Limb (tissue), 2 donors: Measurements from ENCODE around the gene NRIP2.

ENCODE experiments used
- DNase-seq, 2 donors: peaks; one replicate each; pipeline ENCODE4 v3.0.0-alpha.2; 2016; ENCODE audit errors: extremely low spot score in 2 of 2

The NRIP2 gene

DNA sequence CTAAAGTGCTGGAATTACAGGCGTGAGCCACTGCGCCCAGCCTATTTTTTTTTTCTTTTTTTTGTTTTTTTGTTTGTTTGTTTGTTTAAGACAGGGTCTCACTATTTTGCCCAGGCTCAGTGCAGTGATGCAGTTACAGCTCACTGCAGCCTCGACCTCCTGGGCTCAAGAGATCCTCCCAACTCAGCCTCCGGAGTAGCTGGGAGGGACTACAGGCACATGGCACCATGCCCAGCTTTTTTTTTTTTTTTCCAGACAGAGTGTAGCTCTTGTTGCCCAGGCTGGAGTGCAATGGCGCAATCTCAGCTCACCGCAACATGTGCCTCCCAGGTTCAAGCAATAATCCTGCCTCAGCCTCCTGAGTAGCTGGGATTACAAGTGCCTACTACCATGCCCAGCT, 28.1 kb downstream of the NRIP2 start:
- no peak for DNase-seq

DNA sequence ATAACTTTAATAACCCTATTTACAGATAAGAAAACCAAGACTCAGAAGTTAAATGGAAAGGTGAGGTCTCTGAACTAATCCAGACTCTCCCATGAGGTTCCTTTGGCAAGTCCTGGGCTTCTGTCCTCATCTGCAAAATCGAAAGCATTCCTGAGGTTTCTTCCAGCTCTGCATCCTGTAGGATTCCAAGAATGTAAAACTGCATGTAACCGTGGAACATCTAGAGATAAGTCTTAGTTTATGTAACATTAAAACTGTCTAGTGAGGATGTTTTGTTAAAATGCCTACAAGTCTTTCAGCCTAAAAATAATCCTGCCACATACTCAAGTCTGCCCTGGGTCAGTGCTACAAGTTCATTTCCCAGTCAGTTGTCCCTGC, 29.7 kb downstream of the NRIP2 start:
- DNase-seq: no peak

DNA sequence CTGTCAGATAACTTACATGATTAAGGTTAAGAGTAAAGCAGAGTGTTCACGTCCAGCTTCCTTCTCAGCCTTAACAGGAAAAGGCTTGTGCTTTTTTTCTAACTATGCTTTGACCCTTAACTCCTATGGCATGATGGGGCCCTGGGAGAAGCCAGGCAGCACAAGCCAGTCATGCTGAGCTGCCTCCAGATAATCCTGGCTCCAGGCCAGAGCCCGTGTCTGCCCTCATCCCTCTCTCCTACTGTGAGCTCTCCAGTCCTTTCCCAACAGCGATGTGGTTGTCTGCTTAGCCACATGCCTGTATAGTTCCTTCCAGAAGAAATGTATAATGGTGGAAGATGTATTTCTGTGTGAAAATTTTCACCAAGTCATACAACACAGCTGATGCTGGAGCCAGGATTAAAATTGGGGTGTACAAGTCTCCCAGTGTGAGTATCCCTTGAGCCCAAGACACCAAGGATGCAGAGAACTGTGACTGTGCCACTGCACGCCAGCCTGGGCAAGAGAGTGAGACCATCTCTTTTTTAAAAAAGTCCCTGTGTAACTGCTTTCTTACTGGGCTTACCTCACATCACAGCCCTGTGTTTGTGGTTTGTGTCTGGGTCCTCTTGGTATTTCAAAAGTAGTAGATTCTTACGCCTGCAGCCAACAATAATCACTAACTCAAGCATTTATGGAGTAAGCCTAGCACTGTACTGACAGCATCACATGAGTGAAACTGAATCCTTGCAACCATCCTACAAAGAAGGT, 30.3 kb downstream of the NRIP2 start:
- no peak for DNase-seq

- DNase-seq: no peak
Measured at GRCh38 chr12:2803635-2804392, 31.0 kb downstream of the NRIP2 start.

DNA sequence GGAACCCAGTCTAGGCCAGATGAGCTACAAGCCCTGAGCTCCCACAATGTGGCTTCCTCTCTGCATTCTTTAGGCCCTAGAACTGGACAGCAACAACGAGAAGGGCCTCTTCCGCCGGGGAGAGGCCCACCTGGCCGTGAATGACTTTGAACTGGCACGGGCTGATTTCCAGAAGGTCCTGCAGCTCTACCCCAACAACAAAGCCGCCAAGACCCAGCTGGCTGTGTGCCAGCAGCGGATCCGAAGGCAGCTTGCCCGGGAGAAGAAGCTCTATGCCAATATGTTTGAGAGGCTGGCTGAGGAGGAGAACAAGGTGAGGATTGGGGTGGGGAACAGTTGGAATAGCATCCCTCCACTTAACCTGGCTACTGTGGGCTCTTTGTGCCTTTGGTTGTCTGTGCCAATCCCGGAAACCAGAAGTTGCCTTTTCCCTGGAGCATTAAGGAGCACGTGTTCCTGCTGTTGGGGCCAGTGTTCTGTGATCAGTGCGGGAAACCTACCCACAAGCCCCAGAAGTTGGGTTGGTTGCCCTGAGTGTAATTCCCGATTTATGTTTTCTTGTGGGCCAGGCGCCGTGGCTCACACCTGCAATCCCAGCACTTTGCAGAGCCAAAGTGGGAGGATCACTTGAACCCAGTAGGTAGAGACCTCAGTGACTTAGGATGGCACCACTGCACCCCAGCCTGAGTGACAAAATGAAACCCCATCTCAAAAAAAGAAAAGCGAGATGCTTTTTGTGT, 33.6 kb downstream of the NRIP2 start:
- DNase-seq: no peak

- DNase-seq: no peak
Measured at GRCh38 chr12:2800046-2800570, 34.7 kb downstream of the NRIP2 start.

- DNase-seq: no peak
Measured at GRCh38 chr12:2797721-2798418, 37.0 kb downstream of the NRIP2 start.

GRCh38 chr12:2796187-2796666, 38.6 kb downstream of the NRIP2 start:
- DNase-seq: no peak

DNA sequence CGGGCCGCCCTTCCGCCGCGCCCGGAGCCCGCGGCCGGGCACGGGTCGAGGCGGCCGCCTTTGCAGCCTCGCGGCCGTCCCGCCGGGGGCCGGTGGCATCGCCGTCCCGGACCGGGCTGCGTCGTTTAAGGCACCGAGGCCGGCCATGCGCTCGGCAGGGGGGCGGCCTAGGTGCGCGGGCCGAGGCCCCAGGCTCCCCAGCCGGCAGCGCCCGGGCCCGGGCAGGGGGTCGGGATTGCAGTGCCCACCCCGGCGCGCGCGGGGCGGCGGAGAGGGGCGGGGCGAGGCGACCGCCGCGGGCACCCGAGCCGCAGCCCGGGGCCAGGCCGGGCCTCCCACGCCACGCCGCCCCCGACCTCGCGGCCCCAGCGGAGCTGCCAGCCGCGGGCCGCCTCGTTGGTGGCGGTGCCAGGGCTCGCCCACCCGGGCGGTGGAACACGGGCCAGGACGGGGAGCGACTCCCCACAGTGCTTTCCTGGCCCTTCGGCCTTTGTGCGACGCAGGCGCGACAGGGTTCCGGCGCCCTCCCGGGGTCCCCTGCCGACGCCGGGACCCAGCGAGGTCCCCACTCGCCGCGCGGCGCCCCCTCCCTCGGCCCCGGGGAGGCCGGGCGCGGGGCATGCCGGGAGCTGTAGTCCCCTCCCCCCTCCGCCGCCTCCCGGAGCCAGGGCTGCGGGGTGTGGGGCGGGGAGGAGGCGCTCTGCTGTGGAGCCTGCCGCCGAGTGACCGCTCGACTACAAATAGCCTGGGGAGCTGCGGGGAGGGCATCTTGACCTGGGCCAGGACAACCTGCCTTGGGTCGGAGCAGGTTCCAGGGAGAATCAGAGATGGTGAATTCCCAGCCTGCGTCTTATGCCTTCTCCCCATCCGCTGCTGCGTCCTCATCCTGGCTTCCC, 39.3 kb downstream of the NRIP2 start:
- peak; percentile 64 to 88 for DNase-seq

DNA sequence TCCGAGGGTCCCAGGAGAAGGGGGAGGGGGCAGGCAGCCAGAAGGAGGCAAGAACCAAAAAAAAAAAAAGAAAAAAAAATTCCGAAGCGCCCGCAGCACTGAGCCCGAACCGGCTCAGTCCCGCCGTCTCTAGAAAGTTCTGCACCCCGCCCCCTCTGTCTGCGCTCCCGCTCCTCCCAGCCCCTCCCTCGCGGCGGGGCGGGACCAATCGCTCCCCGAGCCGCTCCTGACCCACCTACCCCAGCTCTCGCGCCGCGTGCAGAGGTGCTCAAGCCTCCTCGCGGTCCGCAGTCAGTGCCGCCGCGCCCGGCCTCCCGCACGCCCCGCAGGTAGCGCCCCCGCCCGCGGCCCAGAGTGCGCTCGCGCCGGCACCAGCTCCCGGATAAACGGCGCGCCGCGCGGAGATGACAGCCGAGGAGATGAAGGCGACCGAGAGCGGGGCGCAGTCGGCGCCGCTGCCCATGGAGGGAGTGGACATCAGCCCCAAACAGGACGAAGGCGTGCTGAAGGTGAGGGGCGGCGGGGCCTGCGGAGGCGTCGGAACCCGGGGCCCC, 40.0 kb downstream of the NRIP2 start, which contains the start of gene FKBP4:
FKBP4 (plus strand) TSS at position 235 of the 554 bp plus-strand sequence; CDS start at position 405, 170 bp downstream.
- DNase-seq: peak; percentile 86 to 90

DNA sequence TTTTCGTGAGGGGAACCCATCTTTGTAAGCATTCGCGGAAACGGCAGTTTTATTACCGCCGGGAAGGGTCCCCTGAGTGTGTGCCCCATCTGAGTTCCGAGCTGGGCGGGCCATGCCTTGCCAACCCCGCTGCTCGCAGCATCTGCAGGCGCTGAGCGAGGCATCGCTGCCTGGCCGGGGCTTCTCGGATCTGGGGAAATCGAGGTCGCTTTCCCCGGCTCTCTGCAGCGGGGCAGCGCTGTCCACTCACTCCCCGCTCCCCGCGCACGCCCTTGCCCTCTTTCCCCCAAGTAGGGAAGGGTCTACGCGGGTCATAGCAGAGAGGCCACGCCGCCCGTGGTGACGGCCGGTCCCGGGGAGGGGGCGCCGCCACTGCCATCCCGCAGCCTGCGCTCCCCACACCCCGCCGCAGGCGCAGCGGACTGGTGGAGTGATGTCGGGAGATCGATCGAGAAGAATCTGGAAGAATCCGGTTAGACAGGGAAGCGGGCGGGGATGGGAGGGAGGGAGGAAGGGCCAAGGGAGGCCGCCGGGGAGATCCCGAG, 40.6 kb downstream of the NRIP2 start:
- DNase-seq: peak in 1 of 2 donors; percentile 59

DNA sequence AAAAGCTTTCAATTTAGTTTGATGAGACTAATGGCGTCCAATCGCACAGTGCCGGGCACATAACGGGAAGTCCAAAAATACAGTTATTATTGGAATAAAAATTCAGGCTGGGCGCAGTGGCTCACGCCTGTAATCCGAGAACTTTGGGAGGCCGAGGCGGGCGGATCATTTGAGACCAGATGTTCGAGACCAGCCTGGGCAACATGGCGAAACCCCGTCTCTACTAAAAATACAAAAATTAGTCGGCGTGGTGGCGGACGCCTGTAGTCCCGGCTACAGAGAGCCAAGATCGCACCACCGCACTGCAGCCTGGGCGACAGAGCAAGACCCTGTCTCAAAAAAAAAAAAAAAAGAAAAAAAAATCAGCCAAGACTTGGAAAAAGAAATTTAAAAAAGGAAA, 41.3 kb downstream of the NRIP2 start:
- no peak for DNase-seq

DNA sequence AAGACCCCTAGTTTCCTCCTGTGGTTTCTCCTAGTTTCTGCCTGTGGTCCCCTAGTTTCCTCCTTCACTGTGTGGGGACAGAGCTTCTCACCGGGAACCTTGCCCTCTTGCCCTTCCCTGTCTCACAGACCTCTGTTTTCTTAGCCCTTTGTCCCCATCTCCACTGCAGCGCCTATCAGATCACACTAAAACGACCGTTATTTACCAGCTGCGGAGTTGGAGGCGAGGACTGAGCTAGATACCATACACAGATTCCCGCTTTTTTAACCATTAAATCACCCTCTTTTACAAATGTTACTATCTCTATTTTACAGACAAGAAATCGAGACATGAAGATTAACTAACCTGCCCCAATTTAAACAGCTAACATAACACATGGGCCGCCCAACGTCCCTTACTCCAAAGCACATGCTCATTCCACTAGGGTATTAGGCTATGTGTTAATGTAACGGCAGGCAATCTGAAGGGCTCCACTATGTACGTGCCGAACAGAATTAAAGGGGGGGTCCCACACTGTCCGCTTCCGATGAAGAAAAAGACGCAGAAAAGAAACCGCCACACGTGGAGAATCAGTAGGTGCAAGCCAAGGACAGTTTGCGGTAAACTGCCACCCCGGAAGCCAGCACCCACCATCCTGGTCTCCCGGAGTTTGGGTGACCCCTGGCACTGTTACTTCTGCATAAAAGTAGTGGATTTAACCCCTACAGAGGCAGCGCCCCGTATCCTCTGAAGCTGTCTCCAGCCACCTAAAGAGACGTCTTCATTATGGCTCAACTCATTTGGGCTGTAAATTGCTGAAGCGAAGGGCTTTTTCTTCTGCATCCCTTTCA, 41.9 kb downstream of the NRIP2 start:
- DNase-seq: no peak

DNA sequence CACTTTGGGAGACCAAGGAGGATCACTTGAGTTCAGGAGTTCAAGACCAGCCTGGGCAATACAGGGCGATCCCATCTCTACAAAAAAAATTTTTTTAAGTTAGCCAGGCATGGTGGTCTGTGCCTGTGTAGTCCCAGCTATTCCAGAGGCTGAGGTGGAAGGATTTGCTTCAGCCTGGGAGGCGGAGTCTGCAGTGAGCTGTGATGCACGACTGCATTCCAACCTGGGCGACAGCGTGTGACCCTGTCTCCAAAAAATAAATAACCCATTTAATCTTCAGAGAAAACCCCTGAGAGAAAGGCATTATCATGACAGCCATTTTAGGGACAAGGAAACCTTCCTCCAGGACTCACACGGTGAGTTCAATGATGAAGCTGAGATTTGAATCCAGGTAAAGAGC, 43.7 kb downstream of the NRIP2 start:
- DNase-seq: no peak

- DNase-seq: no peak
Measured at GRCh38 chr12:2785017-2785416, 49.8 kb downstream of the NRIP2 start.

GRCh38 chr12:2783936-2784600, 50.8 kb downstream of the NRIP2 start:
- peak; percentile 61 to 79 for DNase-seq

- DNase-seq: peak in 1 of 2 donors; percentile 10
Measured at GRCh38 chr12:2779281-2779680, 55.6 kb downstream of the NRIP2 start.
